ENCODE data around the gene CXCL17. TPM values are rescaled to one million over a fixed set of nuclear protein-coding genes. Genes with fewer than 3 reads are reported as not detected.

Gene CXCL17
- total RNA-seq, 1 donor from 2014 or later, result 159 TPM

- TF ChIP-seq CTCF (IDR thresholded peaks at IDR 0.05), result no peak
- Histone ChIP-seq H3K4me1 (peaks cover 41% of the 10 kb centered on the region), H3K9me3 (no peaks in the 10 kb centered on the region), H3K27me3 (ENCODE audit: low read depth) (peaks cover 4% of the 10 kb centered on the region), H3K4me3 (no peak overlapping the region), H3K36me3 (no peaks in the 10 kb centered on the region), H3K27ac (no peak overlapping the region)
- ATAC-seq (no peak), DNase-seq (no peak)
- intact Hi-C loops (cut with DNase I), result no loop called here
Observed at GRCh38 chr19:42419309-42419708, 23.4 kb downstream of the CXCL17 start.

- TF ChIP-seq CTCF (IDR thresholded peaks at IDR 0.05), result no peak
- H3K4me1 ChIP-seq, result no peaks in the 10 kb centered on the region
- H3K36me3 ChIP-seq, result no peaks in the 10 kb centered on the region
- ATAC-seq (no peak), DNase-seq (no peak)
- no peaks in the 10 kb centered on the region for H3K27me3 ChIP-seq (ENCODE audit: low read depth)
- H3K4me3 ChIP-seq, result no peak overlapping the region
- no peaks in the 10 kb centered on the region for H3K9me3 ChIP-seq
- H3K27ac ChIP-seq, result no peak overlapping the region
- intact Hi-C loops (cut with DNase I), result no loop called here
Observed at GRCh38 chr19:42412661-42413076, 30.1 kb downstream of the CXCL17 start.

- Histone ChIP-seq H3K9me3 (no peaks in the 10 kb centered on the region), H3K4me3 (no peak overlapping the region)
- ATAC-seq, result no peak
Observed at GRCh38 chr19:42412227-42412626, 30.5 kb downstream of the CXCL17 start.

GRCh38 chr19:42411581-42412178 lies 31.1 kb downstream of the CXCL17 start:
- intact Hi-C loops (cut with DNase I), result no loop called here

More at GRCh38 chr19:42412227-42412626, 30.5 kb downstream of the CXCL17 start:
- Histone ChIP-seq H3K27me3 (ENCODE audit: low read depth) (no peaks in the 10 kb centered on the region), H3K4me1 (no peaks in the 10 kb centered on the region), H3K27ac (no peak overlapping the region), H3K36me3 (no peaks in the 10 kb centered on the region)
- no peak for TF ChIP-seq CTCF (IDR thresholded peaks at IDR 0.05)
- intact Hi-C loops (cut with DNase I), result no loop called here
- peak; percentile 30 for DNase-seq

GRCh38 chr19:42410371-42410770 lies 32.4 kb downstream of the CXCL17 start:
- Histone ChIP-seq H3K27me3 (ENCODE audit: low read depth) (no peaks in the 10 kb centered on the region), H3K9me3 (no peaks in the 10 kb centered on the region), H3K4me1 (no peaks in the 10 kb centered on the region), H3K4me3 (no peak overlapping the region), H3K27ac (no peak overlapping the region), H3K36me3 (no peaks in the 10 kb centered on the region)
- intact Hi-C loops (cut with DNase I), result no loop called here
- TF ChIP-seq CTCF (IDR thresholded peaks at IDR 0.05), result no peak
- no peak for ATAC-seq
- peak; percentile 41 for DNase-seq

More at GRCh38 chr19:42411581-42412178, 31.1 kb downstream of the CXCL17 start:
- Histone ChIP-seq H3K4me3 (no peak overlapping the region), H3K9me3 (no peaks in the 10 kb centered on the region), H3K4me1 (no peaks in the 10 kb centered on the region), H3K27me3 (ENCODE audit: low read depth) (no peaks in the 10 kb centered on the region), H3K36me3 (no peaks in the 10 kb centered on the region), H3K27ac (no peak overlapping the region)
- no peak for ATAC-seq
- DNase-seq, result peak; percentile 10
- no peak for TF ChIP-seq CTCF (IDR thresholded peaks at IDR 0.05)
